Measurements from ENCODE around the gene MRAP.

Gene MRAP

GRCh38 chr21:32300117-32300681 lies 1.5 kb downstream of the MRAP start:
- no peak for DNase-seq (ENCODE audit: low read depth)

GRCh38 chr21:32301596-32301995 lies 2.9 kb downstream of the MRAP start:
- DNase-seq (ENCODE audit: low read depth) = no peak

DNA sequence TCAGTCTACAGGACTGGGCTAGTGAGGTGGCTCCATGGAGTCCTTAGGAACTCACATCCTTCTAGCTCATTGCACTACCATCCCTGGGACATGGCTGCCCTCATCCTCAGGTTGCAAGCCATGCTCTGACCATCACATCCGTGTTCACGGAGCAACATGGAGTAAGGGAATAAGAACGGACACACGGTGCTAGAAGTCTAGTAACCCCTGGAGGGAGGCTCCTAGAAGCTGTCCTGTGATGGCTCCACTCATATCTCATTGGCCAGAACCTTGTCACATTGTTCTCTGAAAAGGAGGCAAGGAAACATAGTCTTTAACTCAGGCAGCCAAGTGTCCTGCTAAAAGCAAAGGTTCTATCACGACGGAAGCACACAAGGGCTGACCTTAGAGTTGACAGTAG lies 3.9 kb downstream of the MRAP start:
- no peak for DNase-seq (ENCODE audit: low read depth)

DNA sequence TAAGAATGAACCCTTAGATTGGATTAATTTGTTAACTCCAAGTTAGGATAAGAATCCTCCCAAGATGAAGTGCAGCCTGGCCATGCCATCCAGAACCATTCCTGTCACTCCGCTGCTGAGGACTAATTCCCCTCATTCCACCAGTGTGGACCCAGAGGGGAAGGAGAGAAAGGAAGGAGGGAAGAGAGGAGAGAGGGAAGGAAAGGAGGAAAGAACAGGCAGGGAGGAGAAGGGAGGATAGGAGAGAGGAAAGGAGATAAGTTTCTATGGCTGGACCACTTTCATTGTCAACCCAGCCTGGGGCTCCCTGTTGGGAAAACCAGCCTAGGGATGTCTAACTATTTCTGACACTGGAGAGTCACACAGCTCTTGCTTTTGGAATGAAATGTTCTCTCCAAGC lies 4.7 kb downstream of the MRAP start:
- no peak for DNase-seq (ENCODE audit: low read depth)

- no peak for DNase-seq (ENCODE audit: low read depth)
These were observed 6.3 kb downstream of the MRAP start for GRCh38 chr21:32304998-32305397.

DNA sequence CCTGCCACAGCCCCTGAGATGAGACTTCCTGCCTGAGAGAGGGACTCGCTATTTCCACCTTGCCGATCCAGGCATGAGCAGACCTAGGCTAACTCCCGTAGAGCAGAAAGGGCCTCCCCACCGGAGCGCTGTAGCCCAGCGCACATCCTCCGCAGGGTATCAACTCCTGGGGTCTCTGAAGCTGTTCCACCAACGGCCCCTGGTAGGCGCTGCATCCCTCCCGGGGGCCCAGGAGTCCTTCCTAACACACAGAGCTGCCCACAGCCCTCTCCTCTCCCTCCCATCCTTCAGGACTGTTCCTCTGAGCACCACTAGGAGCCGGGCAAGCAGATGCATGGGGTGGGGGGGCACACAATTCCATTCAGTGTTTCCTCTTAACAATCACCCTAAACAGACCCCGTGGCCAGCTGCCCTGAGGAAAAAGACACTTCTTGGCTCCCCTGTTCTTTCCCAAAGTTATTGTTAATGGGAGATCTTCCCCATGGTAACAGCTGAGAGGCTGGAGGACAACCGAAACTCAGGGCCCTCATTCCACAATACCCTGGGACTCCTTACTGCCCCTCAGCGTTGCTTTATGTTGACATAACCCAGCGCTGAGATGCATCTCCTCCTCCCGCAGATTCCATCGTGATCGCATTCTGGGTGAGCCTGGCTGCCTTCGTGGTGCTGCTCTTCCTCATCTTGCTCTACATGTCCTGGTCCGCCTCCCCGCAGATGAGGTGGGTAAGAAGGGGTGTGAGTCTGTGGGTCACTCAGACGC lies 7.5 kb downstream of the MRAP start:
- DNase-seq (ENCODE audit: low read depth) = no peak

DNA sequence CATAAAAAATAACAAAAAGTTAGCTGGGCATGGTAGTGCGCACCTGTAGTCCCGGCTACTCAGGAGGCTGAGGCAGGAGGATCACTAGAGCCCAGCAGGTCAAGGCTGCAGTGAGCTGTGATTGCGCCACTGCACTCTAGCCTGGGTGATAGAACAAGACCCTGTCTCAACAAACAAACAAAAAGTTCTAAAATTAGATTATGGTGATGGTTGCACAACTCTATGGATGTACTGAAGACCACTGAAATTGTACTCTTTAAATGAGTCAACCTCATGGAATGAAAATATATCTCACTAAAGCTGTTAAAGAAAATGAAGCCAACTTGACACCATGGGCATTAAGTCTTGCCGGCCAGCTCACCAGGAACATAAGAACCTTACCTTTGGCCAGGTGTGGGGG lies 9.1 kb downstream of the MRAP start:
- no peak for DNase-seq (ENCODE audit: low read depth)

DNA sequence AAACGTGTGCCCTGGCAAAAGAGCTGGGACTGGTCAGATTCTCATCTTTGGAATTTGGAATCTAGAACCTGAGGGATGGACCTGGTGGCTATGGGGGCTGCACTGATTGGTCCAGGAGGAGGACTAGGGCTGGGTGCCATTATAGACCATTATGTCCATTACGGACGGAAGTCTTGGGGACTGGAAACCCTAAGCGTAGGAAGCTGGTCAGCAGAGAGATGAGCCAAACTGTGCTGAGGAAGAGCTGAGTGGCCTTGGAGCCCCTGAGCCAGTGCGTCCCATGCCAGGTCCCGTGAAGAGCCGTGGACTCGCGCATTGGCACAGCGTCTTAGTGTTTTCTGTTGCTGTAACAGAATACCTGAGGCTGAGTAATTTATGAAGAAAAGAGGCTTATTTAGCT lies 10.0 kb downstream of the MRAP start:
- DNase-seq (ENCODE audit: low read depth) = no peak

- no peak for DNase-seq (ENCODE audit: low read depth)
These were observed 11.3 kb downstream of the MRAP start for GRCh38 chr21:32309906-32310460.

- peak; percentile 14 for DNase-seq (ENCODE audit: low read depth)
These were observed 12.3 kb downstream of the MRAP start for GRCh38 chr21:32310976-32311375.

GRCh38 chr21:32311621-32312020 lies 13.0 kb downstream of the MRAP start:
- DNase-seq (ENCODE audit: low read depth) = no peak

- DNase-seq (ENCODE audit: low read depth) = no peak
These were observed 13.7 kb downstream of the MRAP start for GRCh38 chr21:32312326-32312725.

DNA sequence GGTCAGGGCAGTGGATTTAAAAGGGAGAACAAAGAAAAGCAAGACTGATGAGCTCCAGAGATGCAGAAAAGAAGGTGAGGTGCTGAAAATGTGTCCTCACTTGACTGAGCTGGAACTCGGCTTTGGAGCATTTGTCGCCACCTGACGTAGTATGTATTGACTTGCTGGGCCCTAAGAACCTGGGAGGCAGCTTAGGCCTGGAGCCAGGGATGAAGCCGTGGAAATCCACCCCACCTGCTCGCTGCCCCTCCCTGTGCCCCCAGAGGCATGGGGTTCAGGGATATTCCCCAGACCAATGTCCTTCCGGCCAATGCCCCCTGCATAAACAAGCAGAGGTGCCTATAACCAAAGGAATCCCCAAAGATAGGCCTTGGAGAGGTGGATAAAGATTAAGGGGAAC lies 14.3 kb downstream of the MRAP start:
- DNase-seq (ENCODE audit: low read depth) = no peak

DNA sequence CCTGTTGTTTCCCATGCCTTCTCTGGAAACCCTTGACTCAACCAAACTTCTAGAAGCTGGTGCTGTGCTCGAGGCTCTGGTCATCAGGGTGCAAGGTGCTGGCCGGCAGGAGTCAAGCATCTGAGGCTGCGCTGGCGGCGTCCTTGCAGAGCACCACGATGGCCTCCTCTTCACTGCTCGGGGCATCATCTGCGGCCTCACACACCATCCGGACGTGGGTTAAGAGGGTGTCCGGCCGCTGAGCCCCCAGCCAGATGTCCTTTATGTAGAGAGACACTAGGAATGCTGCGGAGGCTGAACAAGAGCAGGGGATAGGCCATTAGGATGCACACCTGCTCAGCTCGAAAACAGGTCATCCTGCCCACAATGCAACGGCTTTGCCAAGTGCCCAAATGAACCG lies 16.2 kb downstream of the MRAP start:
- no peak for DNase-seq (ENCODE audit: low read depth)

DNA sequence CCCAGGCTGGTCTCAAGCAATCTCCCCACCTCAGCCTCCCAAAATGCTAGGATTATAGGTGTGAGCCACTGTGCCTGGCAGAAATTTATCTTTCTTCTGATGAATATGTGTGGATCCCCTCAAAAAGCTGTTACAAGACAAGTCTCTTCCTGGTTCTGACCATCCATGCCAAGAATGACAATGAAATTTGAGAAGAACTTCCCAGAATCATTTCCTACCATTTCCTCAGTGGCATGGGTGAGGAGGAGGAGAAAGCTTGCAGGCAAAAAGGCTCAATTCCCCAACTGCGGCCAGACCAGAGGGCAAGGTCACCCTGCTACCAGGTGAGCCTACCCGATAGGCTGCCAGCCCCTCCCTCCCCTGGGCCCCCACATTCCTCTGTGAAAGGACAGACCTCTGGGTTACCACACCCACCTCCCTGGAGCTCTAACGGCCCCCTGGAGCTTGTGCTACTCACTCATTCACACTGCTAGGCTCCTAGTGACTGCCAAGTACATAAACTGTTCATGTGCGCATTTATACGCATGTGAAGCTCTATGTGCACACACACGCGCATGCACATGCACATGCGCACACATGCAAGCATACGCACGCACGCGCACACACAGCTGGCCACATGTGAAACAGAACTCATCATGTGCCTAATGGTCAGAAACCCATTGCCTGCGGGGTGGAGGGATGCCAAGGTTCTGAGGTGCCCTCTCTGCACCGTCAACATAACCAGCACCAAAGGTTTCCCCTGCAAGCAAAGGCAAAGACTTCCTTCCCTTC lies 17.0 kb downstream of the MRAP start:
- DNase-seq (ENCODE audit: low read depth) = no peak

GRCh38 chr21:32316361-32317215 lies 17.9 kb downstream of the MRAP start:
- no peak for DNase-seq (ENCODE audit: low read depth)

DNA sequence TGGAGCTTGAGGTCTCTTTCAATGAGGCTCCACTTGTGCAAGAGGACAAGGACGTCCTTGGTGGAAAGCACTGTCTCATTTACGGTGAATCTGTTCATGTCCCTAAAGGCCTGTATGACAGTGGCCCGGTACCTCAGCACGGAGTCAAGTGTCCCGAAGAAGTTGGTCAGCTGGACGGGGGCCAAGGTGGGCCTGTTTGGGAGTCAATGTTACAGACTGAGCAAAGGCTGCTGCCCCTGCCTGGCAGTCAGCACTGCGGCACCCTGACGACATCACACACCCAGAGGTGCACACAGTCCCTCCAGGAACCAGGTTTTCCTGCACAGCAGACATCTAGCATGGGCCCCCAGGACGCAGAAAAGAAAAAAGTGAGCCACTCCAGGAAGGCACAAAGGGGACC lies 19.1 kb downstream of the MRAP start:
- DNase-seq (ENCODE audit: low read depth) = no peak

DNA sequence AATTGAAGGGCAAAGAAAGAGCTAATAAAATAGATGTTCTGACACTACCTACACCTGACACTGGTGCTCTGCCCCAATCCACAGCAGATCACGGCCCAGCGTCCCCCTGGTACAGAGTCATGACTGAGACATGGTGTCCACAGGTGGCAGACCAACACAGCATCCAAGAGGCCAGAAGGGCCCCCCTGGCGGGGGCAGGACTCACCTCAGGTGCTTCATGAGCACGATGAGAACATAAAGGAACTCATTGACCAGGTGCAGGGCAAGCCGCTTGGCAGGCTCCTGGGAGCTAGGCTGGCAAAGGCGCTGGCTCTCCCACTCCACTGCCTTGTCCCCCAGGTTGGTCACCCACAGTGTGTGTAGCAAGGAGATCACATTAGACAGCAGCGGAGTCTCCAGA lies 20.4 kb downstream of the MRAP start:
- no peak for DNase-seq (ENCODE audit: low read depth)

DNA sequence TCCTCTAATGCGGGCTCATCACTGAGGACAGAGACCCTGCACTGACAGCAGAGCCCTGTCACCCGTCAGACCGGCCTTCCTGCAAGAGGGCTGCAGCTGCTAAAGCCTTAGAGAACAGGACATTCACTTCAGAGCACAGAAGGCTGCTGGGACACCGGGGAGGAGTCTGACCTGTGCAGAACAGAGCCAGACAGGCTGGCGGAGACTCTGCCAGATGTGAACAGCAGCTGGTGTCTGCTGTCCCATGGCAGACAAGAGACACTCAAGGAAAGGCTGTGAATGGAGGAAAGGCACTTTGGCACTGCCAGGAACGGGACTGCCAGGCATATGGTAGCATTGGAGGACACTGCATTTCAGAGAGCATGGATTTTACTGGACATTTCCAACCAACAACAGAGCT lies 21.4 kb downstream of the MRAP start:
- no peak for DNase-seq (ENCODE audit: low read depth)

DNA sequence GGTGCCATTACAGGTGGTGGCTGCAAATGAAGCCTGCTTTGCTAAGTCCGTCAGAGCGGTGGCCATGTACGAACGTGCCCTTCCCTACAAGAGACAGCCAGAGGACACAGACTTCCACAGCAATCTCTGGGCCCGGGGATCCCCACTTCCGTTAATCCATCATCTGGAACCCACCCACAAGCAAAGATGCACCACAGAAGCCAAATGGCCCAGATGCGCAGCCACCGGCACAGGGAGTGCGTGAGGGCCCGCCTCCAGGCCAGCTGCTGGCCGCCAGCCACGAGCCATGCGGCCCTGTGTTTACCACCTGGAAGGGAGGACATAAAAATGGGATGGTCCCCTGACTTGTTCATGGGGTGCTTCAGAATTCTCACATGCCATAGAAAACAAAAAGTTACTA lies 22.1 kb downstream of the MRAP start:
- no peak for DNase-seq (ENCODE audit: low read depth)

DNA sequence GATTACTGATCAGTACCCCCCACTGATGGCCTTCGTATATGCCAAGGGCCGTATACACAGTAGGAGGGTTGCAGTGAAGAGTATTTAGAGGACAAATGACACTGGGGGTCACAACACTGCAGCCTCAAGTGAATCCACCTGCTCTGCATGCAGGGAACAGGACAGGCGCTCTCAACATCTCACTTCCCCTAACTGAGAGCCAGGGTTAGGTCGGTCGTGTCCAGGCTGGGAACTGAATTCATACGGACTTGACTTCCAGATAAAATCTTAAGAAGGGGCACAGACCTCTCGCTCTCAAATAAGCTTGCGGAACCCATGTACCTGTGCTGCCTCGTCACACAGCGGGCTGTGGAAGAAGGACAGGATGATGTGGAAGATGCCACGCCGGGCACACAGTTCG lies 22.8 kb downstream of the MRAP start:
- DNase-seq (ENCODE audit: low read depth) = no peak

GRCh38 chr21:32322103-32322502 lies 23.4 kb downstream of the MRAP start:
- no peak for DNase-seq (ENCODE audit: low read depth)
